GM19023 (cell line): ENCODE data around the gene GTPBP6.
"Not testable (repeated sequence)": the region's sequence is repeated elsewhere in the genome, so short reads cannot be mapped to it uniquely, and the experiment has no call there.

Source experiments
- ATAC-seq: cut with Tn5 transposase; IDR thresholded peaks from one replicate; pipeline ENCODE4 v1.9.1; 2021; ENCODE audit warnings: mild to moderate bottlenecking, moderate library complexity; ENCODE audit not compliant: unreplicated experiment

Gene GTPBP6

DNA sequence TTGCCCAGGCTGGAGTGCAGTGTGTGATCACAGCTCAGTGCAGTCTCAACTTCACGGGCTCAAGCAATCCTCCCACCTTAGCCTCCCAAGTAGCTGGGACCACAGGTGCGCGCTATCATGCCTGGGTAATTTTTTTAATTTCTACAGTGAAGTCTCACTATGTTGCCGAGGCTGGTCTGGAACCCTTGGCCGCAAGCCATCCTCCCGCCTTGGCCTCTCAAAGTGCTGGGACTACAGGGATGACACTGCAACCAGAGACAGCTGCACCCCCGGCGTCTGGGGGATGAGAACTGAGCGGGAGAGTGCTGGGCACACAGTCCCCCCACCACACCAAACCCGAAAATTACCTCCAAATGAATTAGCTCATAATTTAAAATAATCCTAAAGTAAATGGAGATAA lies 33.1 kb upstream of the GTPBP6 start:
- no peak for ATAC-seq

DNA sequence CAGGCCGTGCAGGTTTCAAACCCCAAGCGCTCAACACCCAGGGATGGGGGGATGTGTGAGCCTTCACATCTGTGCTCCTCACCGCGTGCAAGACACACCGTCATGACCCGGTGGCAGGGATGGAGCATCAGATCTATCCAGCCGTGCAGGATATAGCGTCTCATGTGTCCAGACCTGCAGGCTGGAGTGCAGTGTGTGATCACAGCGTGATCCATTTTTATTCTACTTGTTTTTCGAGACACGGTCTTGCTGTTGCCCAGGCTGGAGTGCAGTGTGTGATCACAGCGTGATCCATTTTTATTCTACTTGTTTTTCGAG lies 32.7 kb upstream of the GTPBP6 start:
- ATAC-seq: not testable (repeated sequence)

GRCh38 chrX:350534-351323 lies 32.1 kb upstream of the GTPBP6 start:
- ATAC-seq: no peak

GRCh38 chrX:350148-350533 lies 31.5 kb upstream of the GTPBP6 start:
- no peak for ATAC-seq

DNA sequence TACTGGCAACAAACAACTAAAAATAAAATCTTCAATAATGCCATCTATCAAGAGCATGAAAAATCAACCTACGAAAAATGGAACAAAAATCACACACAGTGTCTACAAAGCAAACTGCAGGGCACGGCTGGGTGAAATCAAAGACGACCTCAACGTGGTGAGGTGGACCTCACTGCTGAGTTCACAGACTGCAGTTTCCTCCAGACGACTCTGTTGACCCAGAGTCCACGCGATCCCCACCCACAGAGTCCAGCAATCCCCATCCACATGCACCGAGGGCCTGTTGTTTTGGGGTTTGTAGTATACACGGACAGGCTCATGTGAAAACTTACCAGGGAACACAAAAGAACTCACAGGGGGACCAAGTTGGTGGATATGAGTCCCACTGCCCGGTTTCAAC lies 31.1 kb upstream of the GTPBP6 start:
- no peak for ATAC-seq

DNA sequence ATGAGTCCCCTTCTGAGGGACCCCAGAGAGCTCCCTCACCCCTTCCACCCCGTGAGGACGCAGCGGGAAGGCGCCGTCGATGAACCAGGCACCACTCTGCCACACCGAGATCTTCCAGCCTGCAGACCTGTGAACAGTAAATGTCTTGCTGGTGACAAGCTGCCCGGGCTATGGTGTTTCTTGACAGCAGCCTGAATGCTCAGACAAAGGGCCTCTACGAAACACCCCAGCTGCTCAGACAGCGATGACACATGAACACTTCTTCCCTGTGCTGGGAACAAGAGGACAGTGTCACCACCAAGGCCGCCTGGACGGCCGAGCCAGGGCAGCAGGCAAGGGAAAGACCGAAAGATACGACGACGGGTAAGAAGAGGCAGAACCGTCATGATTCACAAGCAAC lies 30.6 kb upstream of the GTPBP6 start:
- ATAC-seq: no peak

DNA sequence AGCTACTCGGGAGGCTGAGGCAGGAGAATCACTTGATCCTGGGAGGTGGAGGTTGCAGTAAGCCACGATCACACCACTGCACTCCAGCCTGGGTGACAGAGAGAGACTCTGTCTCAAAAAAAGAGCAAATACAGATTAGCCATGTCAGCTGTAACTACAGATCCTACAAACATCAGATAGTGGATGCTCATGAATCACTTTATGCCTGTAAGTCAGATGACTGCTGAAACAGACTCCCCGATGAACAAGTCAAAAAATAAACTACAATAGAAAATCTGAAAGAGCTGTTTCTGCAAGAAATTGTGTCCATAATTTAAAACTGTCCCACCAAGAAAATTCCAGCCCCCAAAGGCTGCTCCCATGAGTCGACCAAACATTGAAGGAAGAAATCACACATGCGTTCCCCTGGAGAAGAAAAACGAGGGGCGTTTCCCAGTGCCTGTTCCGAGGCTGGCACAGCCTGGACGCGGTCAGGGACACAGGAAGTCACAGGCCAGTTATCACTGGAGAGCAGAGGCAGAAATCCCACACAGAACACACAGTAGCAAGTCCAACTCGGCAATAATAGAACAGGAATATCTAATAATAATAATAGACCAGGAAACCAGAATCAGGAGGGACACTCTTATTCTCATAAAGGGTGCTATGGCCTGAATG lies 30.0 kb upstream of the GTPBP6 start:
- no peak for ATAC-seq

GRCh38 chrX:347351-348117 lies 28.9 kb upstream of the GTPBP6 start:
- no peak for ATAC-seq

DNA sequence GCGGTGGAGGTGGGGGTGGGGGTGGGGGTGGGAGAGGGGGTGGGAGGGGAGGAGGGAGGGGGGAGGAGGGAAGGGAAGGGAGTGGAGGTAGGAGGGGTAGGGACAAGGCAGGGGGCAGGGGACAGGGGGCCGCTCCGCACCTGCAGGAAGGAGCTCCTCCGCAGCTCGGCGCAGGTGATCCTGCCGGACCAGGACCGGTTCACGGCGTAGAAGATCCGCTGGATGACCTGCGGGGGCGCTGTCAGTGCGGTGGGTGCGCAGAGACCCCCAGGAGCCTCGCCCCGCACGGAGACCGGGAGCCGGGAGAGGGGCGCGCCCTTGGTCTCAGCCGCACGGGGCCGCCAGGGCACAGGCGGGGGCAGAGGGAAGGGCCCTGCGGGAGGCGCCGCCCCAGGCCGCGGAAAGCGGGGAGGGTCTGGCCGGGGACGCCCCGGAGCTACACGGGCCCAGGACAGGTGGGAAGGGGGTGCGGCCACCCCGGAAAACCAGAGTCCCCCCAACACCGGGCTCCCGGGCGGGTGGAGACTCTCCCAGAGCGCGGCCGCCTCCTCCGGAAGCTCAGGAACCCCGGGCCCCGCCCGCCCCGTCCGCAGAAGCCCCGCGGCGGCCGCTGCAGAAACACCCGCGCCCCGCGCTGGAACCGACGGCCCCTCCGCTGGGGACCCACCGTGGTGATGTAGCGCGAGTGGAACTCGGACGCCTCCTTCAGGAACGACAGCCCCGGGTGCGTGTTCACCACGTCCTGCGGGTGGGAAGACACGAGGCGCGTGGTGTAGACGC lies 27.6 kb upstream of the GTPBP6 start:
- ATAC-seq: no peak

- ATAC-seq: no peak
These were observed 26.7 kb upstream of the GTPBP6 start for GRCh38 chrX:345020-345925.

DNA sequence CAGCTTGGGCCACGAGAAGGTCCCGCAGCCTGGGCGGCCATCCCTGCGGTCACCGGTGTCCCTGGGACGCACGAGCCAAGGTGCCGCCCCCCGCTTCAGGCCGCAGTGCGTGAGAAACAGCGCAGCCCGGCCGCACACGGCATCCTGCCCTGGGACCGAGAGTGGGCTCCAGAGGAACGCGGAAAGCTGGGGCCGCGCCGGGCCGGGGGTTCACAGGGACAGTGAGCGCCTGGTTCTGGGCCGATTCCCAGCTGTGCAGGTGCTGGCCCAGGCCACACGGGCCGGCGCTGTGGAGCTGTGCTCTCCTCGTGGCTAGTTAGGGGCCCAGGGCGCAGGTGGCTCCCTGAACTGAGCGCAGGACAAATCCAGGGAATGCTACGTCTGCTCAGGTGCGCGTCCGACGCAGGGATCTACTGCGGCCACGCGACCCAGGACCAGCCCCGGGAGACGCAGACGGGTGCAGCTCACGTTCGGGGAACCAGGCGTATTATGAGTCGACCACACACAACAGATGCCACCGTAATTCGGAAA lies 25.8 kb upstream of the GTPBP6 start:
- no peak for ATAC-seq

- ATAC-seq: no peak
These were observed 23.0 kb upstream of the GTPBP6 start for GRCh38 chrX:341541-342101.

DNA sequence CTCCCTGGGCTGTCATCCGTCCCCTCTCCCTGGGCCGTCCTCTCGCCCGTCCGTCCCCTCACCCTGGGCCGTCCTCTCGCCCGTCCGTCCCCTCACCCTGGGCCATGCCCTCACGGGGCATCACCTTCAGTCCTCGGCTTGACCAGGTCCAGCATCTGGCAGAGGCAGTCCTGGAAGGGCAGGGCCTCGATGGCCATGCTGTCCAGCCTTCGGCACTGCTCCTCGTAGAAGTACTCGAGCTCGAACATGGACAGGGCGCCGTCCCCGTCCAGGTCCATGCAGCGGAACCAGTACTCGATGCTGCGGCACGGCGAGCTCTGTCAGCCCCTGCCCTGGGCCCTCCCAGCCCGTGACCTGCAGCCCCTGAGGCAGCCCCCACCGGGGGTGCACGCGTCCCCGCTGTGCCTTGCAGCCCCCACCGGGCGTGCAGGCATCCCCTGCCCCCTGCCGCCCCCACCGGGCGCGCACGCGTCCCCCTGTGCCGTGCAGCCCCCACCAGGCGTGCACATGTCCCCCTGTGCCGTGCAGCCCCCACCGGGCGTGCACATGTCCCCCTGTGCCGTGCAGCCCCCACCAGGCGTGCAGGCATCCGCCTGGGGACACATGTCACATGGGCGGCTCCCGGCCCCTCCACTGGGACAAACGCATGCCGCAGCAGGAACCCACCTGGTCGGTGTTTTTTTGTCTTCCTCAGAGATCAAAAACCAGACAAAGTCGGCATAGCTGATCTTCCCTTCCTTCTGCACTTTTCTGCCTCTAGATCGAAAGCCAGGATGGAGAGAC lies 22.2 kb upstream of the GTPBP6 start:
- ATAC-seq: no peak

GRCh38 chrX:340121-340520 lies 21.5 kb upstream of the GTPBP6 start:
- ATAC-seq: no peak

GRCh38 chrX:338836-339400 lies 20.3 kb upstream of the GTPBP6 start:
- ATAC-seq: no peak

DNA sequence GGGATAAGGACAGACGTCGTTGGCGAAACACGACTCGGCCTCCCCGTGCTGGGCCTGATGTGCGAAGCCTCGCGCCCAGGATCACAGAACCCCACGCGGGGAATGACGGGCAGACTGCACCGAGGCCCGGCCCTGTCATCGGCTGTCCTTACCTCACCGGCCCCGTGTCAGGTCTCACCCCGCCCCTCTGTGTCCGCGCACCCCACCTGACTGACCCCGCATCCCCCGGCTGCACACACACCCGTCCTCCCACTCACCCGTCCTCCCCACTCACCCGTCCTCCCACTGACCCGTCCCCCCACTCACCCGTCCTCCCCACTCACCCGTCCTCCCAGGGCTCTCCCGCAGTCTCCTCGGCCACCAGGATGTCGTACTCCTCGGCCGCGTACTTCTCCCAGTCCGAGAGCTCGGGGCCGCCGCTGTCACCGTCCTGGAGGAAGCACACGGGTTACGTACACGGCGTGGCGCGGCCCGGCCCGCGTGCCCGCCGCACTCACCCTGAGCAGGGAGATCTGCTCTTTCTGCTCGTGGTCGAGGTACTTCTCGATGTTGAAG lies 19.8 kb upstream of the GTPBP6 start:
- ATAC-seq: no peak

DNA sequence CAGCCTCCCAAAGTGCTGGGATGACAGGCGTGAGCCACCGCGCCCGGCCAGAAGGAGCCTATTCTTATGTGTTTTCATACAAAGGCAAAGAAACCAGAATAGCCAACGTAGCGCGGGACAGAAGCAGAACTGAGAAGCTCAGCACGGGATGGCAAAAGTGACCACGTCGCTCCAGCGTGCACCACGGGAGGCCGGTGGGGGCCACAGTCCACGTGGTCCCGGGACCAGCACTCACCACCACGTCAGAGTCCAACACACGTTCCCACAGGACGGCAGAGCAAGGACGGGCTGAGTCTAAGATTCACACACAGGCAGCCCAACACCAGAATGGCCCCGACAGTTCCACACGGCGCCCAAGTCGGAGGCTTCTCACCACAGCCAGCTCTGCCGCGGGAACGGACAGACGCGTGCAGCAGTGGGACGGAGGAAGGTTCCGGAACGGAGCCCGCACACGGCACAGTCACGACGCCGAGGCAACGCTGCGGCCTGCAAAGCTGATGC lies 18.8 kb upstream of the GTPBP6 start:
- no peak for ATAC-seq

- ATAC-seq: no peak
These were observed 17.6 kb upstream of the GTPBP6 start for GRCh38 chrX:336227-336626.
